ENCODE measurements around the gene FRMD6.

DNA sequence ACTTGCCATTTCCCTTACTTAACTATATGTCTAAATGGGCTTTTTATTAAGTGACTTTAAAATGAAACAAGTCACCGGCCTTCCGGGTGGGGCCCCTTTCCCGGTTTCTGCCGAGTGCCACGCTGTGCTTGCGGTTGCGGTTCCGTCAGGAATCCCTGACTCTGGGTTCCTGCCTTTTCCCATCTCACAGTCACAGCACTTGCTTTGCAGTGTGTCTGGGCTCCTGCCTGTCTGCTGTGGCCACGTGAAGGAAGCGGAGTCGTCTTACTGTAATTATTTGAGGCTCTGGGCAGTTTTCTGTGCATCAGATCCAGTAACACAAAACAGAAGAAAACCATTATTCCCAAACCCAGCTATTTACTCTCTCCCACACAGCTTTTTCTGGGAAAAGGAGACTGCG lies 44.0 kb upstream of the FRMD6 start:
- TF ChIP-seq, protein P1, sequence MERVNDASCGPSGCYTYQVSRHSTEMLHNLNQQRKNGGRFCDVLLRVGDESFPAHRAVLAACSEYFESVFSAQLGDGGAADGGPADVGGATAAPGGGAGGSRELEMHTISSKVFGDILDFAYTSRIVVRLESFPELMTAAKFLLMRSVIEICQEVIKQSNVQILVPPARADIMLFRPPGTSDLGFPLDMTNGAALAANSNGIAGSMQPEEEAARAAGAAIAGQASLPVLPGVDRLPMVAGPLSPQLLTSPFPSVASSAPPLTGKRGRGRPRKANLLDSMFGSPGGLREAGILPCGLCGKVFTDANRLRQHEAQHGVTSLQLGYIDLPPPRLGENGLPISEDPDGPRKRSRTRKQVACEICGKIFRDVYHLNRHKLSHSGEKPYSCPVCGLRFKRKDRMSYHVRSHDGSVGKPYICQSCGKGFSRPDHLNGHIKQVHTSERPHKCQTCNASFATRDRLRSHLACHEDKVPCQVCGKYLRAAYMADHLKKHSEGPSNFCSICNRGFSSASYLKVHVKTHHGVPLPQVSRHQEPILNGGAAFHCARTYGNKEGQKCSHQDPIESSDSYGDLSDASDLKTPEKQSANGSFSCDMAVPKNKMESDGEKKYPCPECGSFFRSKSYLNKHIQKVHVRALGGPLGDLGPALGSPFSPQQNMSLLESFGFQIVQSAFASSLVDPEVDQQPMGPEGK (CRISPR knock-in tag; IDR thresholded peaks at IDR 0.05; ENCODE audit: borderline replicate concordance) = no peak
- TF ChIP-seq ZFP30 (CRISPR knock-in tag; IDR thresholded peaks at IDR 0.05) (no peak), TCF4 (CRISPR knock-in tag; IDR thresholded peaks at IDR 0.05; ENCODE audit: borderline replicate concordance) (no peak), OSR1 (CRISPR knock-in tag; IDR thresholded peaks at IDR 0.05) (no peak), SNAI2 (CRISPR knock-in tag; IDR thresholded peaks at IDR 0.05) (no peak), ZFP3 (CRISPR knock-in tag; IDR thresholded peaks at IDR 0.05) (no peak)

All from SK-N-SH treated with all-trans-retinoic acid at 6 μM for 48 hours (cell line).